HCT116 (cell line): Measurements from ENCODE around the gene SIGLEC11. TPM values are rescaled to one million over a fixed set of nuclear protein-coding genes. Genes with fewer than 3 reads are reported as not detected.
A peak's percentile ranks its signal among the peaks of the same experiment; 100 is the strongest.
"Not testable (repeated sequence)": the region's sequence is repeated elsewhere in the genome, so short reads cannot be mapped to it uniquely, and the experiment has no call there.

Source experiments
- ATAC-seq: fragments of 200-7000 bp; cut with Tn5 transposase; 2 replicates; pipeline ENCODE4 v1.9.1; 2020; ENCODE audit warnings: mild to moderate bottlenecking, moderate library complexity
- BruUV-seq: library from RNA; stranded (reverse); fragments of 400-500 nt; replicated peaks from 2 replicates; lab custom pipeline; 2021; lab: Mats Ljungman, UMichigan
- CTCF ChIA-PET: fragments of 300-600 bp; sonication (Branson Sonifier 250); formaldehyde crosslinking; loops from one replicate; lab custom pipeline; 2021; ENCODE audit warnings: antibody characterized with exemption; lab: Charles Lee
- POLR2A ChIA-PET: fragments of 300-600, 350-600 bp; sonication (Branson Sonifier 250); formaldehyde crosslinking; loops from one replicate; lab custom pipeline; 2021; ENCODE audit warnings: antibody characterized with exemption; lab: Charles Lee
- RAD21 ChIA-PET, 2 experiments: fragments of 300-600 bp; sonication (Branson Sonifier 250); formaldehyde crosslinking; loops; one replicate each; lab custom pipeline; 2023; ENCODE audit warnings: low total read pairs in 2 of 2; ENCODE audit not compliant: uncharacterized antibody in 2 of 2, unreplicated experiment in 2 of 2, low non-redundant PET in 1 of 2; lab: Charles Lee
- DNase-seq: peaks from one replicate; pipeline ENCODE4 v3.0.0-alpha.2; 2010; ENCODE audit warnings: low read depth, low spot score
- H2AFZ ChIP-seq: fragments of 200-600 bp; shearing (Covaris generic), sonication (generic); 2 replicates; pipeline ENCODE4 v1.6.1; 2017; ENCODE audit warnings: low read depth, mixed run types, mixed read lengths, antibody characterized with exemption, low read length; ENCODE audit not compliant: poor library complexity, severe bottlenecking
- H3K27ac ChIP-seq: 2 replicates; pipeline ENCODE4 v1.5.1; 2012; ENCODE audit warnings: low read depth, low read length
- H3K27me3 ChIP-seq: fragments of 200-600 bp; sonication (generic); 2 replicates; pipeline ENCODE4 v1.6.1; 2016; ENCODE audit warnings: mixed run types, low read length, mixed read lengths; ENCODE audit not compliant: insufficient read depth
- H3K36me3 ChIP-seq, 2 experiments: fragments of 200-500 bp in 1 of 2; fragments of 200-600 bp in 1 of 2; sonication (Bioruptor generic) in 1 of 2; sonication (generic) in 1 of 2; 2 replicates each; pipeline versions ENCODE4 v1.5.1 to v1.6.1; 2014 to 2016; ENCODE audit warnings: low read length in 2 of 2, inconsistent platforms in 1 of 2, mixed read lengths in 1 of 2, mixed run types in 1 of 2; ENCODE audit not compliant: insufficient read depth in 2 of 2, control insufficient read depth in 1 of 2
- H3K4me1 ChIP-seq, 2 experiments: fragments of 200-600 bp in 1 of 2; sonication (generic) in 1 of 2; 2 replicates each; pipeline versions ENCODE4 v1.5.1 to v1.6.1; 2012 to 2017; ENCODE audit warnings: low read length in 2 of 2, inconsistent platforms in 1 of 2, mild to moderate bottlenecking in 1 of 2, mixed read lengths in 1 of 2, mixed run types in 1 of 2, moderate library complexity in 1 of 2; ENCODE audit not compliant: insufficient read depth in 2 of 2, control insufficient read depth in 1 of 2
- H3K4me2 ChIP-seq: fragments of 200-600 bp; sonication (generic); 2 replicates; pipeline ENCODE4 v1.6.1; 2017; ENCODE audit warnings: mixed run types, low read length, mixed read lengths
- H3K4me3 ChIP-seq, 2 experiments: fragments of 200-600 bp in 1 of 2; sonication (generic) in 1 of 2; replicated peaks in 1 of 2; 2 replicates each; pipeline ENCODE4 v1.5.1; 2011 to 2016; ENCODE audit warnings: low read length in 2 of 2, control low read depth in 1 of 2, low read depth in 1 of 2, mild to moderate bottlenecking in 1 of 2, mixed read lengths in 1 of 2, mixed run types in 1 of 2
- H3K79me2 ChIP-seq: fragments of 200-600 bp; sonication (generic); 2 replicates; pipeline ENCODE4 v1.6.1; 2017; ENCODE audit warnings: mild to moderate bottlenecking, mixed run types, low read length, moderate library complexity, mixed read lengths; ENCODE audit not compliant: insufficient read depth
- H3K9ac ChIP-seq: fragments of 200-600 bp; sonication (generic); 2 replicates; pipeline ENCODE4 v1.6.1; 2016; ENCODE audit warnings: low read length, mixed read lengths
- H3K9me2 ChIP-seq: fragments of 200-600 bp; sonication (generic), shearing (Covaris generic); 2 replicates; pipeline ENCODE4 v1.6.1; 2017; ENCODE audit warnings: mixed run types, mild to moderate bottlenecking, moderate library complexity; ENCODE audit not compliant: insufficient read depth
- H3K9me3 ChIP-seq, 2 experiments: fragments of 200-500 bp in 1 of 2; fragments of 200-600 bp in 1 of 2; sonication (Bioruptor generic) in 1 of 2; sonication (generic) in 1 of 2; 2 replicates each; pipeline ENCODE4 v1.6.1; 2014 to 2017; ENCODE audit warnings: low read length in 2 of 2, mixed read lengths in 2 of 2, inconsistent platforms in 1 of 2, low read depth in 1 of 2, mild to moderate bottlenecking in 1 of 2, mixed run types in 1 of 2, moderate library complexity in 1 of 2; ENCODE audit not compliant: control insufficient read depth in 1 of 2, insufficient read depth in 1 of 2
- H4K20me1 ChIP-seq: fragments of 200-600 bp; sonication (generic), shearing (Covaris generic); 2 replicates; pipeline ENCODE4 v1.6.1; 2017; ENCODE audit warnings: mixed run types, mild to moderate bottlenecking, moderate library complexity; ENCODE audit not compliant: insufficient read depth
- ATF3 ChIP-seq: IDR thresholded peaks from 2 replicates; pipeline ENCODE4 v1.6.1; 2012
- CBX3 ChIP-seq: IDR thresholded peaks from 2 replicates; pipeline ENCODE4 v1.6.1; 2012; ENCODE audit warnings: low read depth
- CEBPB ChIP-seq: IDR thresholded peaks from 2 replicates; pipeline ENCODE4 v1.6.1; 2012; ENCODE audit warnings: low read depth
- EGR1 ChIP-seq: IDR thresholded peaks from 2 replicates; pipeline ENCODE4 v1.6.1; 2012; ENCODE audit warnings: low read depth
- ELF1 ChIP-seq: IDR thresholded peaks from 2 replicates; pipeline ENCODE4 v1.6.1; 2012; ENCODE audit warnings: low read depth, borderline replicate concordance
- FOSL1 ChIP-seq: IDR thresholded peaks from 2 replicates; pipeline ENCODE4 v1.6.1; 2012; ENCODE audit warnings: low read depth
- JUND ChIP-seq: IDR thresholded peaks from 2 replicates; pipeline ENCODE4 v1.6.1; 2012
- MAX ChIP-seq: IDR thresholded peaks from 2 replicates; pipeline ENCODE4 v1.6.1; 2012
- POLR2A ChIP-seq: IDR thresholded peaks from 2 replicates; pipeline ENCODE4 v1.7.0; 2011; ENCODE audit warnings: borderline replicate concordance; ENCODE audit not compliant: insufficient read depth, insufficient read length; ENCODE audit errors: extremely low read depth
- POLR2AphosphoS5 ChIP-seq: IDR thresholded peaks from 2 replicates; pipeline ENCODE4 v1.6.1; 2011; ENCODE audit warnings: mild to moderate bottlenecking, low read depth, low read length, moderate library complexity
- REST ChIP-seq: IDR thresholded peaks from 2 replicates; pipeline ENCODE4 v1.6.1; 2012; ENCODE audit warnings: low read depth
- SIN3A ChIP-seq: IDR thresholded peaks from 2 replicates; pipeline ENCODE4 v1.6.1; 2012; ENCODE audit warnings: low read depth
- TCF7L2 ChIP-seq: IDR thresholded peaks from 2 replicates; pipeline ENCODE4 v1.7.0; 2011; ENCODE audit warnings: borderline replicate concordance, inconsistent platforms; ENCODE audit not compliant: insufficient read depth, insufficient read length; ENCODE audit errors: extremely low read depth
- YY1 ChIP-seq: IDR thresholded peaks from 2 replicates; pipeline ENCODE4 v1.6.1; 2011; ENCODE audit warnings: low read length, low read depth, moderate library complexity, mild to moderate bottlenecking; ENCODE audit not compliant: insufficient replicate concordance; ENCODE audit errors: extremely low read depth
- intact Hi-C: fragments of 100-400 bp; cut with micrococcal nuclease; formaldehyde crosslinking; loops from 2 replicates; pipeline ENCODE4 v1.10.0; 2022
- total RNA-seq: library from RNA; stranded (reverse); gene quantifications from one replicate; pipeline ENCODE4 v1.2.1, GENCODE V29; 2021; ENCODE audit not compliant: unreplicated experiment
- TF ChIP-seq, protein P1 (sequence below), 3 experiments: fragments of 200-600 bp in 1 of 3; sonication (generic) in 1 of 3; IDR thresholded peaks in 2 of 3; conservative IDR thresholded peaks in 1 of 3; 2 replicates each; pipeline ENCODE4 v1.5.1; 2012 to 2017; ENCODE audit warnings: low read depth in 2 of 3, low read length in 2 of 3, antibody characterized with exemption in 1 of 3, borderline replicate concordance in 1 of 3, control low read depth in 1 of 3, mild to moderate bottlenecking in 1 of 3, mixed read lengths in 1 of 3, mixed run types in 1 of 3, moderate library complexity in 1 of 3; ENCODE audit not compliant: insufficient read depth in 1 of 3

Gene SIGLEC11
- total RNA-seq, 1 experiment from 2014 or later = not detected

DNA sequence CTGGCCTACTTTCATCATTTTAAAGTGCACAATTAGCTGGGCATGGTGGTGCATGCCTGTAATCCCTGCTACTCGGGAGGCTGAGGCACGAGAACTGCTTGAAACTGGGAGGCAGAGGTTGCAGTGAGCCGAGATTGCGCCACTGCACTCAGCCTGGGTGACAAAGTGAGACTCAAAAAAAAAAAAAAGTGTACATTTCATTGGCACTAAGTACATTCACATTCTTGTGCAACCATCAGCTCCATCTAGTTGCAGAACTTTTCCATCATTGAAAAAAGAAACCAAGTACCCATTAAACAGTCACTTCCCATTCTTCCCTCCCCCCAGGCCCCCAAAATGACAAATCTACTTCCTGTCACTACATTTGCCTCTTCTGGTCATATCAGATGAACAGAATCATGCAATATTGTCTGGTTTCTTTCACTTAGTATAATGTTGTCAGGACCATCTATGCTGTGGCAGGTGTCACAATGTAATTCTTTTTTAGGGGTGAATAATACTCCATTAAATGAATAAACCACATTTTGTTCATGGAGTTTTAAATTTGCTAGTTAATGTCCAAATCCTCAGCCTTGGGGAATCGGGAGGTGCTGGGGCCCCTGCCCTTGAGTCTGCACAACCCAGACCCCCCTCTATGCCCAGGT is 7.4 kb upstream of the SIGLEC11 start:
- H3K9me2 ChIP-seq = no peaks in the 10 kb centered on the region
- no peaks in the 10 kb centered on the region for H3K36me3 ChIP-seq
- no peak overlapping the region for H3K9ac ChIP-seq
- H4K20me1 ChIP-seq = no peaks in the 10 kb centered on the region
- POLR2A ChIA-PET = no interaction called here
- no peaks in the 10 kb centered on the region for H3K79me2 ChIP-seq
- H3K4me3 ChIP-seq = no peak overlapping the region
- DNase-seq (no peak), ATAC-seq (no peak)
- no peaks in the 10 kb centered on the region for H3K27me3 ChIP-seq
- intact Hi-C loops = no loop called here
- CTCF ChIA-PET = no interaction called here
- no peak overlapping the region for H3K4me2 ChIP-seq
- H3K27ac ChIP-seq = no peak overlapping the region
- RAD21 ChIA-PET = no interaction called here
- H3K4me1 ChIP-seq = no peaks in the 10 kb centered on the region
- BruUV-seq = no TSS peak
- H2AFZ ChIP-seq = no peak overlapping the region
- TF ChIP-seq CEBPB (no peak), ELF1 (no peak), EGR1 (no peak), YY1 (no peak), POLR2AphosphoS5 (no peak), MAX (no peak), TCF7L2 (no peak), FOSL1 (no peak), SIN3A (no peak), CBX3 (no peak), REST (no peak), POLR2A (no peak), ATF3 (no peak), JUND (no peak)
- TF ChIP-seq, protein P1, sequence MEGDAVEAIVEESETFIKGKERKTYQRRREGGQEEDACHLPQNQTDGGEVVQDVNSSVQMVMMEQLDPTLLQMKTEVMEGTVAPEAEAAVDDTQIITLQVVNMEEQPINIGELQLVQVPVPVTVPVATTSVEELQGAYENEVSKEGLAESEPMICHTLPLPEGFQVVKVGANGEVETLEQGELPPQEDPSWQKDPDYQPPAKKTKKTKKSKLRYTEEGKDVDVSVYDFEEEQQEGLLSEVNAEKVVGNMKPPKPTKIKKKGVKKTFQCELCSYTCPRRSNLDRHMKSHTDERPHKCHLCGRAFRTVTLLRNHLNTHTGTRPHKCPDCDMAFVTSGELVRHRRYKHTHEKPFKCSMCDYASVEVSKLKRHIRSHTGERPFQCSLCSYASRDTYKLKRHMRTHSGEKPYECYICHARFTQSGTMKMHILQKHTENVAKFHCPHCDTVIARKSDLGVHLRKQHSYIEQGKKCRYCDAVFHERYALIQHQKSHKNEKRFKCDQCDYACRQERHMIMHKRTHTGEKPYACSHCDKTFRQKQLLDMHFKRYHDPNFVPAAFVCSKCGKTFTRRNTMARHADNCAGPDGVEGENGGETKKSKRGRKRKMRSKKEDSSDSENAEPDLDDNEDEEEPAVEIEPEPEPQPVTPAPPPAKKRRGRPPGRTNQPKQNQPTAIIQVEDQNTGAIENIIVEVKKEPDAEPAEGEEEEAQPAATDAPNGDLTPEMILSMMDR (IDR thresholded peaks at IDR 0.05 in 2 of 3, conservative IDR thresholded peaks at IDR 0.05 in 1 of 3; ENCODE audit: borderline replicate concordance in 1 of 3, insufficient read depth in 1 of 3, low read depth in 2 of 3, low read length in 2 of 3) = no peak
- H3K9me3 ChIP-seq = no peaks in the 10 kb centered on the region

DNA sequence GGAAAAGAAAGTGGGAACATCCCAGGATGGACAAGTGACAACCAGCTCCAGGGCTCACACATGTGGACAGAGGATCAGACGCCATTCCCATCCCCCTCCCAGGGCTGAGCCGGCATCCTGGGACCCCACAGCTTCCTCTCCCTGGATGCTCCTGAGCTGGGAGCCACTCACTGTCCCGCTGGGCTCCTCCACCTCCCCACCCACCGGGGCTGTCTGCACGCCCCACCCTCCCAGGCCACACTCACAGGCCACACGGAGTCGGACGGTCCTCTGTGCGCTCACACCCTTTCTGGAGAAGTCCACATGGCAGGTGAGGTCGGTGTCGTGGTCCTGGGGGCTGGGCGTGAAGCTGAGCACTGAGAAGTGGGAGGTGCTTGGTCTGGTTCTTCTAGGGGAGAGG is 1.1 kb downstream of the SIGLEC11 start:
- CTCF ChIA-PET, H3K27me3 ChIP-seq, H3K36me3 ChIP-seq, BruUV-seq, H4K20me1 ChIP-seq, RAD21 ChIA-PET, H3K4me1 ChIP-seq, H3K9me2 ChIP-seq, H3K4me2 ChIP-seq, DNase-seq, POLR2A ChIA-PET, H3K27ac ChIP-seq, intact Hi-C loops, H3K9me3 ChIP-seq, H3K9ac ChIP-seq, H2AFZ ChIP-seq, H3K4me3 ChIP-seq, H3K79me2 ChIP-seq: not testable (repeated sequence)
- peak; percentile 22; the same call in 1 of the 2 replicates for ATAC-seq
